Keratinocyte (primary cell): ENCODE data around the gene RTN1. TPM values are rescaled to one million over a fixed set of nuclear protein-coding genes. Genes with fewer than 3 reads are reported as not detected.
A peak's percentile ranks its signal among the peaks of the same experiment; 100 is the strongest.

Source experiments
- DNase-seq: peaks from one replicate; pipeline ENCODE4 v3.0.0-alpha.2; 2011; ENCODE audit warnings: low read depth, missing footprints, low spot score
- FAIRE-seq: peaks from 2 replicates; lab custom pipeline; 2011; peaks lifted over from hg19 to GRCh38; lab: Jason Lieb, UNC
- H2AFZ ChIP-seq: 2 replicates; pipeline ENCODE4 v1.6.0; 2012; ENCODE audit warnings: low read length, control low read depth, inconsistent platforms; ENCODE audit not compliant: control insufficient read depth
- H3K27ac ChIP-seq: 2 replicates; pipeline ENCODE4 v1.5.1; 2011; ENCODE audit warnings: low read length; ENCODE audit not compliant: control insufficient read depth, insufficient read depth
- H3K27me3 ChIP-seq: 3 replicates; pipeline ENCODE4 v1.6.0; 2011; ENCODE audit warnings: low read length; ENCODE audit not compliant: control insufficient read depth, insufficient read depth; ENCODE audit errors: extremely low read depth
- H3K36me3 ChIP-seq, 2 experiments: 2 replicates in 1 of 2; 3 replicates in 1 of 2; pipeline ENCODE4 v1.5.1; 2011; ENCODE audit warnings: low read length in 2 of 2, mild to moderate bottlenecking in 1 of 2; ENCODE audit not compliant: control insufficient read depth in 2 of 2, insufficient read depth in 2 of 2; ENCODE audit errors: extremely low read depth in 1 of 2
- H3K4me1 ChIP-seq: 3 replicates; pipeline ENCODE4 v1.5.1; 2011; ENCODE audit warnings: low read length; ENCODE audit not compliant: control insufficient read depth, insufficient read depth; ENCODE audit errors: extremely low read depth
- H3K4me2 ChIP-seq: 3 replicates; pipeline ENCODE4 v1.6.0; 2011; ENCODE audit warnings: low read depth, low read length; ENCODE audit not compliant: control insufficient read depth, insufficient read depth; ENCODE audit errors: extremely low read depth
- H3K4me3 ChIP-seq, 3 experiments: fragments of 200-600 bp in 1 of 3; sonication (generic) in 1 of 3; 2 replicates in 2 of 3; 3 replicates in 1 of 3; pipeline ENCODE4 v1.5.1; 2011 to 2016; ENCODE audit warnings: low read length in 3 of 3, mild to moderate bottlenecking in 3 of 3, control low read depth in 2 of 3, inconsistent platforms in 1 of 3, low read depth in 1 of 3, mixed read lengths in 1 of 3, mixed run types in 1 of 3, moderate library complexity in 1 of 3; ENCODE audit not compliant: control insufficient read depth in 2 of 3, insufficient read depth in 2 of 3; ENCODE audit errors: extremely low read depth in 1 of 3
- H3K79me2 ChIP-seq: 2 replicates; pipeline ENCODE4 v1.6.0; 2012; ENCODE audit warnings: low read length; ENCODE audit not compliant: control insufficient read depth, insufficient read depth
- H3K9ac ChIP-seq: 3 replicates; pipeline ENCODE4 v1.6.0; 2011; ENCODE audit warnings: low read length; ENCODE audit not compliant: control insufficient read depth, insufficient read depth; ENCODE audit errors: extremely low read depth
- H3K9me1 ChIP-seq: 3 replicates; pipeline ENCODE4 v1.6.0; 2011; ENCODE audit warnings: low read length; ENCODE audit not compliant: control insufficient read depth, insufficient read depth; ENCODE audit errors: extremely low read depth
- H3K9me3 ChIP-seq: 2 replicates; pipeline ENCODE4 v1.5.1; 2012; ENCODE audit warnings: low read depth, low read length; ENCODE audit not compliant: control insufficient read depth
- H4K20me1 ChIP-seq: 3 replicates; pipeline ENCODE4 v1.6.0; 2011; ENCODE audit warnings: low read length; ENCODE audit not compliant: control insufficient read depth, insufficient read depth; ENCODE audit errors: extremely low read depth
- EZH2 ChIP-seq: IDR thresholded peaks from one replicate; pipeline ENCODE4 v1.6.1; 2012; ENCODE audit warnings: inconsistent platforms, mild to moderate bottlenecking, low read length, moderate library complexity
- dilution Hi-C: fragments of 300-500 bp; cut with MboI; formaldehyde crosslinking; loops from one replicate; pipeline ENCODE4 v1.7.0; 2020; ENCODE audit warnings: low sequenced_read_pairs; ENCODE audit not compliant: extremely low pct_ligation_motif_present
- polyA plus RNA-seq, 5 experiments: library from polyadenylated mRNA; depleted of rRNA in 3 of 5; stranded (reverse) in 3 of 5; stranded (forward) in 1 of 5; unstranded in 1 of 5; fragments of >200 nt; gene quantifications; 1 replicate in 1 of 5; 2 replicates in 3 of 5; 3 replicates in 1 of 5; pipeline versions ENCODE4 v1.2.1 to v1.2.3, GENCODE V29; 2011 to 2012; ENCODE audit warnings: missing spikeins in 2 of 5, low read depth in 1 of 5, low replicate concordance in 1 of 5
- TF ChIP-seq, protein P1 (sequence below), 3 experiments: IDR thresholded peaks in 1 of 3; conservative IDR thresholded peaks in 1 of 3; optimal IDR thresholded peaks in 1 of 3; 2 replicates in 2 of 3; 3 replicates in 1 of 3; pipeline versions ENCODE3 to v1.5.1; 2011; ENCODE audit warnings: low read length in 3 of 3, mild to moderate bottlenecking in 3 of 3, moderate library complexity in 2 of 3, control low read depth in 1 of 3, inconsistent platforms in 1 of 3; ENCODE audit not compliant: insufficient read depth in 2 of 3; ENCODE audit errors: extremely low read depth in 1 of 3

RTN1 gene
- polyA plus RNA-seq, 1 donor (not counting 4 experiments of a cell fraction or from before 2014, with no cell fraction given), result 0.05 TPM

DNA sequence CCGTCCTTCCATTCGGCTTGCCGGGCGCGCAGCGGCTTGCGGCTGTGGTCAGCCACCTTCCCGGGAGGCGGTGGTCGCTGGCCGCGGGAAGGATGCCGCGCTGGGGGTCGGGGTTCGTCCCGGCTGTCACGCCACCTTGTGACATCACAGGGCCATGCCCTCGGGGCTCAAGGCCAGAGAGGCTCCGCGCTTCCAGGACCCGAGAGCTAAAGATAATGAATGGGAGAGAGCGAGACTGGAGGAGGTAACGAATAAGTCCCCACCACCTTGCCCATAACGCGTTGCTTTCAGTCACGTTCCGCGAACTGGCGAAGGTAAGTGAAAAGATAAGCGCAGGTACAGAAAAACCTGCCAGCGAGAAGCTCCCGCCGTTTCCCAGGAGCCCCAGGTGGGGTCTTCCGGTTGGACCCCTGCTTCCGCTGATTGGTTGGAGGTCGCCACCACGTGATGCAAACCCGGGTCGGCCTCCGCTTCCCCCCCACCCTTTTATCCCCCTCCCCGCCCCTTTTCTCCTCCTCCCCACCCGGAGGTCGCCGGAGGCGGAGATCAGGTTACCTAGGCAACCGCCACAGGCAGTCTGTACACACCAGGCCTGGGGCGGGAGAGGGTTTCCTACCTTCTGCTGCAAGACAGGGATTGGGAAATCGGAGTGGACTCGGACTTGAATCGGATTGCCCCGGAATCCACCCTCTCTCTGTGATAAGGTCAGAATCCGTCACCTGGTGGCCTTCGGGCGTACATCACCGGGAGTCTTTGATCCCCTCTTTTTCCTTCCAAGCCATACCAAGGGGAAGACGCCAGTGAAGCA lies 49.2 kb upstream of the RTN1 start, which contains the start of gene LRRC9:
Gene LRRC9 (plus strand): TSS at position 575 of the 808 bp plus-strand sequence.
- H3K4me3 ChIP-seq, result peak within 1 kb of the TSS in 2 of 3 experiments; percentile 3 to 31
- H3K4me2 ChIP-seq, result peak within 1 kb of the TSS; percentile 69
- no peak within 1 kb of the TSS for H3K9ac ChIP-seq
- H3K27me3 ChIP-seq, result peaks cover 23% of the 10 kb centered on the region
- H4K20me1 ChIP-seq, result no peaks in the 10 kb centered on the region
- H3K27ac ChIP-seq, result no peak within 1 kb of the TSS
- H3K9me1 ChIP-seq, result no peaks in the 10 kb centered on the region
- dilution Hi-C loops, result no loop called here
- no peak for FAIRE-seq
- H3K36me3 ChIP-seq, result no peaks in the 10 kb centered on the region
- H3K79me2 ChIP-seq, result no peaks in the 10 kb centered on the region
- H2AFZ ChIP-seq, result no peak within 1 kb of the TSS
- no peaks in the 10 kb centered on the region for H3K4me1 ChIP-seq
- no peaks in the 10 kb centered on the region for H3K9me3 ChIP-seq
- TF ChIP-seq, protein P1, sequence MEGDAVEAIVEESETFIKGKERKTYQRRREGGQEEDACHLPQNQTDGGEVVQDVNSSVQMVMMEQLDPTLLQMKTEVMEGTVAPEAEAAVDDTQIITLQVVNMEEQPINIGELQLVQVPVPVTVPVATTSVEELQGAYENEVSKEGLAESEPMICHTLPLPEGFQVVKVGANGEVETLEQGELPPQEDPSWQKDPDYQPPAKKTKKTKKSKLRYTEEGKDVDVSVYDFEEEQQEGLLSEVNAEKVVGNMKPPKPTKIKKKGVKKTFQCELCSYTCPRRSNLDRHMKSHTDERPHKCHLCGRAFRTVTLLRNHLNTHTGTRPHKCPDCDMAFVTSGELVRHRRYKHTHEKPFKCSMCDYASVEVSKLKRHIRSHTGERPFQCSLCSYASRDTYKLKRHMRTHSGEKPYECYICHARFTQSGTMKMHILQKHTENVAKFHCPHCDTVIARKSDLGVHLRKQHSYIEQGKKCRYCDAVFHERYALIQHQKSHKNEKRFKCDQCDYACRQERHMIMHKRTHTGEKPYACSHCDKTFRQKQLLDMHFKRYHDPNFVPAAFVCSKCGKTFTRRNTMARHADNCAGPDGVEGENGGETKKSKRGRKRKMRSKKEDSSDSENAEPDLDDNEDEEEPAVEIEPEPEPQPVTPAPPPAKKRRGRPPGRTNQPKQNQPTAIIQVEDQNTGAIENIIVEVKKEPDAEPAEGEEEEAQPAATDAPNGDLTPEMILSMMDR (optimal IDR thresholded peaks at IDR 0.05 in 1 of 3, IDR thresholded peaks at IDR 0.05 in 1 of 3, conservative IDR thresholded peaks at IDR 0.05 in 1 of 3; ENCODE audit: extremely low read depth in 1 of 3, insufficient read depth in 2 of 3, low read length in 3 of 3), result no peak
- TF ChIP-seq EZH2, result peak; percentile 33
- DNase-seq, result no peak

DNA sequence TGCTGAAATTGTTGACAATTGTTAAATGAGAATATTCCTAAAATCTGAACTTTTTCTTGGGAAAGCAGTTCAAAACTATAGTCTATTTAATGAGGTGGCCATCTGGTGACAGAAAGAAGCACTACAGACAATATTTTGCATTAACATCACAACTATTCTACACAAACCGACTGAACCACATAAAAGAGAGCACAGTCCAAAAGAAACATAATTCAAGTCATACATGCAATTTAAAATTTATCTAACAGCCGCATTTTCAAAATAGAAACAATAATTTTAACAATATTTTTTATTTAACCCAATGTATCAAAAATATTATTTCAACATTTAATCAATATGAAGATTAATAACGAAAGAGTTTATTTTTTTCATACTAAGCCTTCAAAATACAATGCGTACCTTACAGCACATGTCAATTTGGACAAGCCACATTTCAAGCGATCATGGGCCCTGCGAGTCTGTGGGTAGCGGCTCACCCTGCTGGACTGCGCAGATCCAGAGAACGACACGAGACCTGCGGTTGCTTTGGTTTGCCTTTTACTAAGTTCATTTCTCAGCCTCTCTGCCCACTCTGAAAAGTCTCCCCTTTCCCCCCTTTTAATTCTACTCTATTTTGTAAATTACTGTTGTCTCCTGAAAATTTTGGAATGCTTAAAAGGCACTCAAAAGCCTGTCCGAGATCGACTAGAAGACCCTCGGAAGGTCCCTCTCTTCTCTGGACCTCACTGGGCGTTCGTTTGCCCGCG lies 48.4 kb upstream of the RTN1 start:
- H3K9me3 ChIP-seq, result no peaks in the 10 kb centered on the region
- no peaks in the 10 kb centered on the region for H3K4me1 ChIP-seq
- H3K4me2 ChIP-seq, result peak overlapping the region; percentile 69
- H3K27me3 ChIP-seq, result peaks cover 23% of the 10 kb centered on the region
- no peak overlapping the region for H3K27ac ChIP-seq
- DNase-seq (no peak), FAIRE-seq (no peak)
- TF ChIP-seq, protein P1 (optimal IDR thresholded peaks at IDR 0.05 in 1 of 3, IDR thresholded peaks at IDR 0.05 in 1 of 3, conservative IDR thresholded peaks at IDR 0.05 in 1 of 3; ENCODE audit: extremely low read depth in 1 of 3, insufficient read depth in 2 of 3, low read length in 3 of 3), result no peak
- TF ChIP-seq EZH2, result peak; percentile 90
- H3K9me1 ChIP-seq, result no peaks in the 10 kb centered on the region
- H3K9ac ChIP-seq, result no peak overlapping the region
- no peaks in the 10 kb centered on the region for H3K36me3 ChIP-seq
- dilution Hi-C loops, result no loop called here
- H4K20me1 ChIP-seq, result no peaks in the 10 kb centered on the region
- no peak overlapping the region for H2AFZ ChIP-seq
- H3K79me2 ChIP-seq, result no peaks in the 10 kb centered on the region
- peak overlapping the region in 2 of 3 experiments; percentile 3 to 31 for H3K4me3 ChIP-seq
